Activated CD4-positive, alpha-beta memory T cell treated with anti-CD3 and anti-CD28 coated beads for 36 hours (primary cell): ENCODE results near the gene GULP1. TPM values are rescaled to one million over a fixed set of nuclear protein-coding genes. Genes with fewer than 3 reads are reported as not detected.

Source experiments
- CTCF ChIA-PET: fragments of 350-600 bp; sonication (Branson Sonifier 250); formaldehyde crosslinking; loops from one replicate; lab custom pipeline; 2021; ENCODE audit warnings: antibody characterized with exemption, inconsistent platforms; lab: Charles Lee
- POLR2A ChIA-PET: fragments of 350-600 bp; sonication (Branson Sonifier 250); formaldehyde crosslinking; loops from one replicate; lab custom pipeline; 2021; ENCODE audit warnings: antibody characterized with exemption; lab: Charles Lee
- DNase-seq: peaks from one replicate; pipeline ENCODE4 v3.0.0-alpha.2; 2020
- H3K27ac Mint-ChIP-seq: one replicate; pipeline ENCODE4 v1.8.0; 2021; ENCODE audit warnings: mixed read lengths
- H3K27me3 Mint-ChIP-seq: one replicate; pipeline ENCODE4 v1.8.0; 2021; ENCODE audit warnings: mixed read lengths
- H3K36me3 Mint-ChIP-seq: one replicate; pipeline ENCODE4 v1.8.0; 2021; ENCODE audit warnings: mixed read lengths
- H3K4me1 Mint-ChIP-seq: one replicate; pipeline ENCODE4 v1.8.0; 2021; ENCODE audit warnings: low read depth, mixed read lengths
- H3K4me3 Mint-ChIP-seq: one replicate; pipeline ENCODE4 v1.8.0; 2021; ENCODE audit warnings: mild to moderate bottlenecking, mixed read lengths
- H3K9me3 Mint-ChIP-seq: one replicate; pipeline ENCODE4 v1.8.0; 2021; ENCODE audit warnings: mixed read lengths
- intact Hi-C: fragments of 100-400 bp; cut with micrococcal nuclease; formaldehyde crosslinking; loops from one replicate; pipeline ENCODE4 v1.15.1; 2023
- total RNA-seq, 2 experiments: library from RNA; stranded (reverse); gene quantifications; one replicate each; pipeline ENCODE4 v1.2.3, GENCODE V29; 2021

The GULP1 gene
- total RNA-seq, 2 experiments from 2014 or later, result not detected

DNA sequence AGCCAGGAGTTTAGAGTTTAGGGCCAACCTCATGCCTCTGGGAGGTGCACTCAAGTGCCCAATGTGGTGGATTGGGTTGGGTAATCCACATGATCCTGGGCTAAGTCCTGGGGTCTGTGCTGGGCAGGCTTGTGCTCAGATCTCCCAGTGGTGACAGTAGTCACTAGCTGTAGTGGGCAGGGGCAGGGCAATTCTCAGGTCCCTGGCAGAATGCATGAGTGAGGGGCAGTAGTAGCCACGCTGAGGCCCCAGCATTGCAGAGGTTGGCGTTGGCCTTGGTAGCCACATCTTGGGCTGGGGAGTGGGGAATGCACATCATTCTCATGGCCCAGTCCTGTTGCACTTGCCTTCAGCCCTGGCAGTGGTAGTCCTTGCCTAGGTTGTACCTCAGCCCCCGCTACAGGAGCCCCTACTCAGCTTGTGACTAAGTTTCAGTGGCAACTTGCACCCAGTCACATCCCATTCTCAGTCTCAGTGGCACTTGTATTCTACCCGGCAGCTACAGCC is 269.9 kb downstream of the GULP1 start:
- CTCF ChIA-PET, result no interaction called here
- DNase-seq, result no peak
- Mint-ChIP-seq H3K36me3 (no peaks in the 10 kb centered on the region), H3K27me3 (peaks cover 2% of the 10 kb centered on the region), H3K4me1 (no peaks in the 10 kb centered on the region), H3K9me3 (peaks cover 19% of the 10 kb centered on the region), H3K4me3 (no peak overlapping the region), H3K27ac (no peak overlapping the region)
- POLR2A ChIA-PET, result no interaction called here
- intact Hi-C loops, result no loop called here

DNA sequence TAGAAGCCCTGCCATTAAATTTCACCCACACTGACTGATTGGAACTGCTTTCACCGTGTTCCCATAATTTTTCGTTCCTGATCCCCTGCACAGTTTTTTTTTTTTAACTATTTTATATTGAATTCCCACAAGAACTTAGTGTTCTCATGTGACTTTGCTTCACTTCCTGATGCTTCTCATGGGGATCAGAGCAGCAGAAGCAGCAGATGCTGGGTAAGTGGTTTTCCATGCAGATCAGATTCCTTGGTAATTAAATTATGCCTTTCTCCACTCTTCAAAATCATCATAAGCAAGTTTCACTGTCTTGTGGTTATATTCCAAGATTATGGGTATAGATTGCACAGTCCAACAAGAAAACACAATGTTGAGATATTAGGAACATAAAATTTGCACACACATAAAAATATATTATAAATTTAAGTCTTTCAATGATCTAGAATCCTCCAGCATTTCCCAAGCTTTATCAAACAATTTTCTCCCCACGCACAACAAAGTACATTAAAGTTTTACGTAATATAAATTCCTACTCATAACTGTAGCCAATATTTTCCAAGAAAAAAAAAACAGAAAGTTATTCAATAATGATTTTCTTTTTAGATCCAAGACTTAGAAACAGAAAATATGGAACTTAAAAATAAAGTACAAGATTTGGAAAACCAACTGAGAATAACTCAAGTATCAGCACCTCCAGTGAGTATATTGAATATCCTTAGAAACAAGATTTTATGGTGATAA is 277.9 kb downstream of the GULP1 start:
- H3K9me3 Mint-ChIP-seq, result no peaks in the 10 kb centered on the region

DNA sequence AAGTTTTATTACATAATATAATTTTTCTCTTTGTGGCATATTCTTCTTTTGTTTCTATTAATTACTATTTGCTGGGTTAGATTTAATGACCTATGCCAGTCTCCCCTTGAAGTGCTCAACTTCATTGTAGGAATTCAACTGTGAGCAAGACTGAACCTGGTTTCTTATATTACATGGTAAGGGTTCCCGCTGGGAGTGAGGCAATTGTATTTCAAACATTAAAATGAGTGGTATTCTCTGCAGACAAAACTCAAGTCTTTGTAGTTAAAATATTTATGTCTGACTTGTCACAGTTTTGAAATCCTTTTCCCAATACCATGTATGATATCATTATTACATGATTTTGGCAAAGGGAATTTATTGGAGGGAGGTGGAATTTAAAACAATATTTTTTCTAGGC is 278.7 kb downstream of the GULP1 start:
- CTCF ChIA-PET, result no interaction called here
- Mint-ChIP-seq H3K4me1 (no peaks in the 10 kb centered on the region), H3K27ac (no peak overlapping the region), H3K9me3 (no peaks in the 10 kb centered on the region), H3K36me3 (no peaks in the 10 kb centered on the region), H3K27me3 (no peaks in the 10 kb centered on the region), H3K4me3 (no peak overlapping the region)
- POLR2A ChIA-PET, result no interaction called here
- DNase-seq, result no peak
- intact Hi-C loops, result no loop called here

More for the DNA sequence above, 277.9 kb downstream of the GULP1 start:
- H3K27me3 Mint-ChIP-seq, result no peaks in the 10 kb centered on the region
- POLR2A ChIA-PET, result no interaction called here
- no peaks in the 10 kb centered on the region for H3K36me3 Mint-ChIP-seq
- H3K4me3 Mint-ChIP-seq, result no peak overlapping the region
- no peak for DNase-seq
- no peak overlapping the region for H3K27ac Mint-ChIP-seq
- CTCF ChIA-PET, result no interaction called here
- intact Hi-C loops, result no loop called here
- H3K4me1 Mint-ChIP-seq, result no peaks in the 10 kb centered on the region

DNA sequence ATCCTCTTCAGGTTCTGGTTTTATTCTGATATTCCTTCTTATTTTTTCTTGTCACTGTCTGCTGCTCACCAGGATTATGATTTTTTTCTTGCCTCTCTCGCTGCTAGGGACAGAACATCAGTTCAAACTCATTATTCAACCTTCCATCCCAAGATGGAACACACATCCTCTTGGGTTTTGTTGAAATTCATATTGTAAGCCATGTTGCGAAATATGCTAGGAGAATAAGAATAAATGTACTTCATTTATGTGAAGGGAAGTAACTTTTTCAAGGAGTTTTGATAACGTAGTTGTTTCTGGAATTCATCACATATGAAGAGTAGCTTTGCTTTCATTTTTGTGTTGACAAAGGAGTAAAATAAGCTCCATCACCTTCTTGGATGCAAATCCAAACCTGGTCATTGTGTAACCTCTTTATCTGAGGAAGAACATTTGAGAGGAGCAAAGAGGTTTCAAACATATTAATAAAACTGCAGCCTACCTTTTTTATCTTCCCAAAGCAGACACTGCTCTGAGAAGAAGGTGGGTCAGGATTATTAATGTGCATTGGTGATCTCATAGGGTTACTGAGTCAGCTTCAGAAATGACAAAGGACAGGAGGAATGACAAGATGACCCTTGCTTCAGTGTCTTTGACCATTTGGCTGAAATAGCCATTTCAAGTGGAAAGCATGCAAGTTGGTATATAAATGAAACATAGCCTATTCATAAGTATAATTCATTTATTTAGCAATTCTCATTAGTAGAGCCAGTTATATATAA is 280.0 kb downstream of the GULP1 start:
- Mint-ChIP-seq H3K36me3 (no peaks in the 10 kb centered on the region), H3K27me3 (no peaks in the 10 kb centered on the region), H3K4me1 (no peaks in the 10 kb centered on the region), H3K4me3 (no peak overlapping the region), H3K27ac (no peak overlapping the region), H3K9me3 (no peaks in the 10 kb centered on the region)
- POLR2A ChIA-PET, result no interaction called here
- intact Hi-C loops, result no loop called here
- CTCF ChIA-PET, result no interaction called here
- DNase-seq, result no peak

DNA sequence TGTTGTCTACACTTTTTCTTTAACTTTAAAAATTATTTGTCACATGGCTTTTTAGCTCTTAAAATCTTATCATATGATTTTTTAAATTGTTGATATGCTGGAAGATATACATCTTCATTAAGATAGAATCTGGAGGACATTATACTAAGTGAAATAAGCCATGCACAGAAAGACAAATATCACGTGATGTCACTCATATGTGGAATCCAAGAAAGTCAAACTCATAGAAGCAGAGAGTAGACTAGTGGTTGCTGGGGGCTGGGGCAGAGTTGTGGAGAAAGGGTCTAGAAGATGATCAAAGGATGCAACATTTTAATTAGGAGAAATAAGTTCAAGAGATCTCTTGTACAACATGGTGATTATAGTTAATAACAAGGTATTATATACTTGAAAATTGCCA is 280.9 kb downstream of the GULP1 start:
- no peaks in the 10 kb centered on the region for H3K27me3 Mint-ChIP-seq
- intact Hi-C loops, result no loop called here
- H3K4me1 Mint-ChIP-seq, result no peaks in the 10 kb centered on the region
- H3K27ac Mint-ChIP-seq, result no peak overlapping the region
- H3K9me3 Mint-ChIP-seq, result no peaks in the 10 kb centered on the region
- H3K4me3 Mint-ChIP-seq, result no peak overlapping the region
- POLR2A ChIA-PET, result no interaction called here
- no peaks in the 10 kb centered on the region for H3K36me3 Mint-ChIP-seq
- DNase-seq, result no peak
- CTCF ChIA-PET, result interaction anchor here (0.7 to 1.2 kb wide), 2 partner anchors 33 to 406 kb away, joined by 3 read pairs; no protein-coding TSS in a partner anchor

DNA sequence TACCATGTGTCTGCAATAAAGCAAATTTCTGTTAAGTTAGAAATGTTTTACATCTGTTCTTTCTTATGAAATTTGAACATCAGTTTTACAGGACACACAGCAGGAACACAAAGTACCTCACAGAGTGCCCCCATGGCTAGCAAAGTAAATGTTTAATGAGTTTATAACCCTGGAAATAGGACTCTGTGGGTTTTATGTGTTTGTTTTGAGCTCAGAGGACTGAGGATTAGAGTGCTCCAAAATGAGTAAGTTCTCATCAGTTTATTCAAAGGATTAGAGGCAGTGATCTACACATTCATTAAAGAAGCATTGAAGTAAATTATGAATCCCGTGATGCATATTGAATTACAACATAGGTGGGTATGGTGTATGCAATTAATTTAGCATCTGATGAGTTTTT is 281.8 kb downstream of the GULP1 start:
- Mint-ChIP-seq H3K9me3 (no peaks in the 10 kb centered on the region), H3K4me3 (no peak overlapping the region), H3K36me3 (no peaks in the 10 kb centered on the region), H3K27me3 (no peaks in the 10 kb centered on the region), H3K4me1 (no peaks in the 10 kb centered on the region), H3K27ac (no peak overlapping the region)
- ChIA-PET CTCF (interaction anchor here (1.2 kb wide), 1 partner anchor 405 kb away, joined by 3 read pairs; no protein-coding TSS in a partner anchor), POLR2A (no interaction called here)
- intact Hi-C loops, result no loop called here
- DNase-seq, result no peak

DNA sequence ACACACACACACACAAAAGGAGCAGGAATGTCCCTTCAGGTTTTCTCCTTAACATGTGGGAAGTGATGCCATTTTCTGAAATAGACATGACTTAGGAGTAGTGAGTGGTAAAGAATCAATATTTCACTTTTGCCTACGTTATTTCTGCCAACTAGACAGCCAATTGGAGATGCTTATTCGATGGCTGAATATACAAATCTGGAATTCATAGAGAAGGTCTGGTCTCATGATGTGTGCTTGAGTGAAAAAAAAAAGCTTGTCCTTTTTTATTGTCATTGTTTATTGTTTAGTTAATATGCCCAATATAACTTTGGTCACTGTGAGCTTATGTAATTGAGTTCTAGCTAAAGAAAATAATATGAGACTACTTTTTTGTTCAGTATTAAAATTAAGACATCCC is 284.3 kb downstream of the GULP1 start:
- Mint-ChIP-seq H3K9me3 (no peaks in the 10 kb centered on the region), H3K27me3 (no peaks in the 10 kb centered on the region), H3K27ac (no peak overlapping the region), H3K36me3 (no peaks in the 10 kb centered on the region), H3K4me1 (no peaks in the 10 kb centered on the region), H3K4me3 (no peak overlapping the region)
- ChIA-PET POLR2A (no interaction called here), CTCF (no interaction called here)
- DNase-seq, result no peak
- intact Hi-C loops, result no loop called here

DNA sequence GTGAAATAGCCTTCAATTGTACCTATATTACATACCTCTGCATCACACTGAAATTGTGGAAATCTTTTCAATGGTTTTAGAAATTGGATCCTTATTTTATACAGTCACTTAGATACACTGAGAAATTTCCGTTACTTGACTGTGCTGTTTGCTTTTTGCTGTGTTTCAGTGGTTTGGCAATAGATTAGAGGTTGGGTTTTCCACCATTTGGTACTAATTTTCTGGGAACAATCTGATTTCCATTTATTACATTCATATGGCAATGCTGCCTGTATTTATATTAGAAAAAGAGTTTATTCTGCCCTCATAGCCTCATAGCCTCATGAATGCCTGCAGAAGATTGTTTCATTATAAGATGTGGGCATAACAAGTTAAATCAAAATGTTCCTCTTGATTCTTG is 285.0 kb downstream of the GULP1 start:
- POLR2A ChIA-PET, result no interaction called here
- DNase-seq, result no peak
- Mint-ChIP-seq H3K27ac (no peak overlapping the region), H3K4me3 (no peak overlapping the region), H3K27me3 (no peaks in the 10 kb centered on the region), H3K9me3 (no peaks in the 10 kb centered on the region), H3K4me1 (no peaks in the 10 kb centered on the region), H3K36me3 (no peaks in the 10 kb centered on the region)
- CTCF ChIA-PET, result no interaction called here
- intact Hi-C loops, result no loop called here

DNA sequence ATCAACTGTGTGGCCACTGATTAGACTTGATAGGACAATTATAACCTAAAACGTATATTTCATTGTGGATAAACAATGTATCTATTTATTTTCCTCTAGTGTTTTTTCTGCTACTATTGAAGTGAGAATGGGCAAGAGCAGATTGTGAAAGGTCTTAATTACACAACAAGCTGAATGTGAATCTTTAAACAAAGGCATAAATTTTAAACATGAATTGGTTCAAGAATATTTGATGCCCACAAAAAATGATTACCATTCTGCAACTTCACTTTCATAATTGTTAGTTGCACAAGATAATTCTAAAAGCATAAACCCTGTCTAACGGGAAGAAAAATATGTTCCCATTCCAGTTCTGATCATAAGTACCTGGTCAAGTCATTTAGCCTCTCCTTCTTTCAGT is 285.6 kb downstream of the GULP1 start:
- POLR2A ChIA-PET, result no interaction called here
- no peak overlapping the region for H3K4me3 Mint-ChIP-seq

DNA sequence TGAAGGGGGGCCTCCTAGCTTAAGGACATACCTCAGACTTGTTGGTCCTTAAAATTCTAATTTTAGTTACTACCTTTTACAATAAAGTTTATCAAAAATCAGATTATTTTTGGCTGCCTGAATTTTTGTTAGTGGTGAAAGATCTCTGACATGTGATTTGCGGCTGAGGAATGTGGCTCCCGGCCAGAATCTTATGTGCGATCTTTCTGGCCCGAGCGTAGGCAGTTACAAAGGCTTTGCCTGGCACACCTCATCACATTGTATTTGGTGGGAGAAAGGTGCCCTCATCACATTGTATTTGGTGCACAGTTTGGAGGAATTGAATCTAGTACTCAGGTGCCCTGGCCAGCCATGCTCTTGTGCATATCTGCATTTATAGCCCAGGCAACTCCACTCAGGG is 289.1 kb downstream of the GULP1 start:
- Mint-ChIP-seq H3K4me3 (no peak overlapping the region), H3K4me1 (no peaks in the 10 kb centered on the region), H3K36me3 (no peaks in the 10 kb centered on the region), H3K27me3 (no peaks in the 10 kb centered on the region), H3K9me3 (no peaks in the 10 kb centered on the region), H3K27ac (no peak overlapping the region)
- CTCF ChIA-PET, result no interaction called here
- DNase-seq, result no peak
- intact Hi-C loops, result no loop called here
- POLR2A ChIA-PET, result no interaction called here

More for the DNA sequence above, 285.6 kb downstream of the GULP1 start:
- CTCF ChIA-PET, result no interaction called here
- H3K4me1 Mint-ChIP-seq, result no peaks in the 10 kb centered on the region
- H3K27me3 Mint-ChIP-seq, result no peaks in the 10 kb centered on the region
- no peak for DNase-seq
- no peaks in the 10 kb centered on the region for H3K36me3 Mint-ChIP-seq
- intact Hi-C loops, result no loop called here
- H3K9me3 Mint-ChIP-seq, result no peaks in the 10 kb centered on the region
- no peak overlapping the region for H3K27ac Mint-ChIP-seq

DNA sequence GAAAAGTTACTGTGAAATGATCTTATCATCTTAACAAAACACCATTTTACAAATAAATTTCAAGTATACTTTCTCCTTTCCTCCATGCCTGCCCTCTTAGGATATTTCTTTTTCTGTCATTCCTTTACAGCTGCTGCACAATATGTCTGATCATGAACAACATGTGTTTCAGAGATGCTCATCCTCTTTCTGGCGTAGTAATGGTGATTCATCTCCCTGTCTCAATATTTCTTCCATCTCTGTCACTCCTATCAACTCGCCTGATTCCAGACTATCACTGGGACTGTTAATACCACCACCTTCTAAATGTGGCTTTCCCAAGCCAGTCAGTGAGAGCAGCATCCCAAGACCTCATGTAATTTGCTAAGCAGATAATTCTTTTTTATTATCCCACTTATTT is 290.5 kb downstream of the GULP1 start:
- POLR2A ChIA-PET, result no interaction called here
- intact Hi-C loops, result no loop called here
- no peak for DNase-seq
- no peaks in the 10 kb centered on the region for H3K27me3 Mint-ChIP-seq
- no peaks in the 10 kb centered on the region for H3K36me3 Mint-ChIP-seq
- H3K27ac Mint-ChIP-seq, result no peak overlapping the region
- CTCF ChIA-PET, result no interaction called here
- H3K4me3 Mint-ChIP-seq, result no peak overlapping the region
- H3K9me3 Mint-ChIP-seq, result no peaks in the 10 kb centered on the region
- H3K4me1 Mint-ChIP-seq, result no peaks in the 10 kb centered on the region

DNA sequence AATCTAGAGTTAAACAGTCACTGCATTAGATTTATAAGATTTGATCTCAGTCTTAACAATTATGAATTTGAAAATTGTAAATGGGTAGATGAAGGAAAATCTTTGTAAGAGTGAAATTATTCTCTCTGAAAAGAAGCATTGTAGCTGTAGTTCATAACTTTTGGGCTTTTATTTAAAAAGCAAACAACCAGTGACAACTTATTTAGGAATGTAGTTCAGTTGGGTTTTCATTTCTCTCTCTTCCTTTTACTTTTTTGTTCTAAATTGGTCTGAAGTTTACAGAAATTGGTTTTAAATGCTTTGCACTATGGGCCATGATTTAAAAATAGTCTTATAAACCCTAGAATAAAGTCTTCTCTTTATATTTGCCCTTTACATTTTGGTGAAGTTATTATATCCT is 296.6 kb downstream of the GULP1 start:
- ChIA-PET POLR2A (no interaction called here), CTCF (no interaction called here)
- Mint-ChIP-seq H3K36me3 (no peaks in the 10 kb centered on the region), H3K4me1 (no peaks in the 10 kb centered on the region), H3K27me3 (no peaks in the 10 kb centered on the region), H3K9me3 (no peaks in the 10 kb centered on the region), H3K27ac (no peak overlapping the region), H3K4me3 (no peak overlapping the region)
- no peak for DNase-seq
- intact Hi-C loops, result no loop called here
